GM23338 (cell line): ENCODE data around the gene RGS16.

Experiments
- CTCF ChIP-seq, 2 experiments: fragments of 200-600 bp in 1 of 2; sonication (generic) in 1 of 2; conservative IDR thresholded peaks; 2 replicates each; pipeline versions ENCODE4 v1.5.1 to v1.6.1; 2016 to 2017; ENCODE audit warnings: antibody characterized with exemption in 2 of 2, low read depth in 2 of 2, mild to moderate bottlenecking in 2 of 2, moderate library complexity in 1 of 2
- EZH2 ChIP-seq: fragments of 200-600 bp; sonication (generic); IDR thresholded peaks from one replicate; pipeline ENCODE4 v1.8.0; 2017; ENCODE audit warnings: antibody characterized with exemption, mild to moderate bottlenecking, low read depth; ENCODE audit not compliant: unreplicated experiment
- EZH2phosphoT487 ChIP-seq: fragments of 200-600 bp; sonication (generic); IDR thresholded peaks from one replicate; pipeline ENCODE4 v1.8.1; 2018; ENCODE audit warnings: antibody characterized with exemption; ENCODE audit not compliant: unreplicated experiment
- POLR2AphosphoS5 ChIP-seq: IDR thresholded peaks from 2 replicates; pipeline ENCODE4 v1.6.1; 2016; ENCODE audit warnings: antibody characterized with exemption, low read depth
- ZNF331 ChIP-seq: fragments of 250-450 bp; sonication (Bioruptor Pico); IDR thresholded peaks from 2 replicates; pipeline ENCODE4 v1.5.0; 2020; ENCODE audit warnings: low read depth, mild to moderate bottlenecking, moderate library complexity

- no peak for TF ChIP-seq CTCF (conservative IDR thresholded peaks at IDR 0.05; ENCODE audit: low read depth in 2 of 2)
- TF ChIP-seq EZH2, result no peak
- no peak for TF ChIP-seq EZH2phosphoT487
- TF ChIP-seq POLR2AphosphoS5, result no peak
- TF ChIP-seq ZNF331 (CRISPR knock-in tag), result no peak
Measured at GRCh38 chr1:182586380-182586779, 17.8 kb downstream of the RGS16 start.
